ENCODE results near the gene DDA1.

DDA1 gene

GRCh38 chr19:17285415-17286135, 23.8 kb upstream of the DDA1 start:
- no peak overlapping the region for H3K27ac ChIP-seq (ENCODE audit: low read depth, low read length)
- H3K9ac ChIP-seq (ENCODE audit: low read length): no peak overlapping the region
- H4K20me1 ChIP-seq (ENCODE audit: low read depth, low read length): peaks cover 7% of the 10 kb centered on the region; the same call in 1 of the 2 replicates
- peaks cover 17% of the 10 kb centered on the region for H3F3A ChIP-seq (ENCODE audit: insufficient read depth)
- H3K4me3 ChIP-seq (ENCODE audit: insufficient read depth, low read length, poor library complexity, severe bottlenecking): no peak overlapping the region
- no peaks in the 10 kb centered on the region for H3K9me3 ChIP-seq (ENCODE audit: insufficient read depth, low read length)
- H3K27me3 ChIP-seq (ENCODE audit: low read length): no peaks in the 10 kb centered on the region
- H3K9me2 ChIP-seq (replicated peaks; ENCODE audit: insufficient read depth, low read length): no peaks in the 10 kb centered on the region
- no peak overlapping the region for H3K4me2 ChIP-seq (ENCODE audit: low read depth, low read length, poor library complexity, severe bottlenecking)
- H3K36me3 ChIP-seq (ENCODE audit: low read length): peaks cover 20% of the 10 kb centered on the region
- H3K79me2 ChIP-seq (ENCODE audit: insufficient read depth, low read length): peaks cover 16% of the 10 kb centered on the region
- TF ChIP-seq EZH2phosphoT487 (conservative IDR thresholded peaks at IDR 0.05; ENCODE audit: low read length): no peak
- TF ChIP-seq CTCF (IDR thresholded peaks at IDR 0.05; ENCODE audit: insufficient read depth, low read length, poor library complexity, severe bottlenecking): no peak
- no peak overlapping the region for H2AFZ ChIP-seq (ENCODE audit: low read depth, low read length, severe bottlenecking)

- Histone ChIP-seq H4K20me1 (ENCODE audit: low read depth, low read length) (peaks cover 7% of the 10 kb centered on the region; the same call in 1 of the 2 replicates), H3K36me3 (ENCODE audit: low read length) (peaks cover 20% of the 10 kb centered on the region), H3K9me2 (replicated peaks; ENCODE audit: insufficient read depth, low read length) (no peaks in the 10 kb centered on the region), H3K9ac (ENCODE audit: low read length) (no peak overlapping the region), H3K4me2 (ENCODE audit: low read depth, low read length, poor library complexity, severe bottlenecking) (no peak overlapping the region), H3K9me3 (ENCODE audit: insufficient read depth, low read length) (no peaks in the 10 kb centered on the region), H2AFZ (ENCODE audit: low read depth, low read length, severe bottlenecking) (no peak overlapping the region), H3K27me3 (ENCODE audit: low read length) (no peaks in the 10 kb centered on the region), H3F3A (ENCODE audit: insufficient read depth) (peaks cover 11% of the 10 kb centered on the region), H3K27ac (ENCODE audit: low read depth, low read length) (no peak overlapping the region), H3K4me3 (ENCODE audit: insufficient read depth, low read length, poor library complexity, severe bottlenecking) (no peak overlapping the region), H3K79me2 (ENCODE audit: insufficient read depth, low read length) (peaks cover 16% of the 10 kb centered on the region)
- TF ChIP-seq CTCF (IDR thresholded peaks at IDR 0.05; ENCODE audit: insufficient read depth, low read length, poor library complexity, severe bottlenecking) (no peak), EZH2phosphoT487 (conservative IDR thresholded peaks at IDR 0.05; ENCODE audit: low read length) (no peak)
Measured at GRCh38 chr19:17286263-17286662, 23.1 kb upstream of the DDA1 start.

- H3K36me3 ChIP-seq (ENCODE audit: low read length): peaks cover 20% of the 10 kb centered on the region
- no peak overlapping the region for H3K4me2 ChIP-seq (ENCODE audit: low read depth, low read length, poor library complexity, severe bottlenecking)
- TF ChIP-seq CTCF (IDR thresholded peaks at IDR 0.05; ENCODE audit: insufficient read depth, low read length, poor library complexity, severe bottlenecking): no peak
Measured at GRCh38 chr19:17286752-17287151, 22.6 kb upstream of the DDA1 start.

More at GRCh38 chr19:17286752-17287151, 22.6 kb upstream of the DDA1 start:
- Histone ChIP-seq H3K9me3 (ENCODE audit: insufficient read depth, low read length) (no peaks in the 10 kb centered on the region), H3K9ac (ENCODE audit: low read length) (no peak overlapping the region), H3K9me2 (replicated peaks; ENCODE audit: insufficient read depth, low read length) (no peaks in the 10 kb centered on the region), H3K27ac (ENCODE audit: low read depth, low read length) (no peak overlapping the region), H3K27me3 (ENCODE audit: low read length) (no peaks in the 10 kb centered on the region), H3F3A (ENCODE audit: insufficient read depth) (0 out of 2 replicates have a peak, but pooled peaks cover 7% of the 10 kb centered on the region), H3K4me3 (ENCODE audit: insufficient read depth, low read length, poor library complexity, severe bottlenecking) (no peak overlapping the region), H2AFZ (ENCODE audit: low read depth, low read length, severe bottlenecking) (no peak overlapping the region), H4K20me1 (ENCODE audit: low read depth, low read length) (peaks cover 7% of the 10 kb centered on the region; the same call in 1 of the 2 replicates), H3K79me2 (ENCODE audit: insufficient read depth, low read length) (peaks cover 16% of the 10 kb centered on the region)
